ENCODE results near the gene AGMO.

DNA sequence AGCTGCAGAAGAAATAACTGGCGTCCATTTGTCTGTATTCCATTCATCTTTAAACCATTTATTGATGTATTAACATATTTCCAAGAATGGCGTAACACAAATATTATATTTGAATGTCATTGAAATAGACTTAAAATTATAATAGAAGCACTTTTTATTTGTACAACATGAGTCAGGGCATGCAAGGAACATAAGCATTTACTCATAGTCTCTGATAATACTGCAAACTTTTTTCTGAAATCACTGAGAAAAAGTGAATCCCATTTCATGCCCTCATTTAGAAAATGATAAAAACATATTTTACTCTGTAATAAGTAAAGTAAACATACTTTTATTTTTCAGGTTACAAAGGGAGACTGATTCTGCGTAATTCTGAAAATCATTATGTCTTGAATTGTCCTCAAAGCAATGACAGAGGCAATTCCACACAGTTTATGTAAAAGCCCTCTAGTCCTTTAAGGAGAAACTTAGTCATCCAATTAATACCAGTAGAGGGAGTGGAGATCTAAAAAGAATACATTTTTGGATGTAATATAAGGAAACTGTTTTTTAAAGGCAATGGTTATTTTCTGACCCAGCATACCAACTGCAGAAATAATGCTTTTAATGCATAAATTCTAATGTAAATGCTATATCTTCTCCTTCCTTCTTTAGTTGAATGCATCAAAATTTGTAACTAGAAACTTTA lies 58.1 kb downstream of the AGMO start:
- TF ChIP-seq, protein P1, sequence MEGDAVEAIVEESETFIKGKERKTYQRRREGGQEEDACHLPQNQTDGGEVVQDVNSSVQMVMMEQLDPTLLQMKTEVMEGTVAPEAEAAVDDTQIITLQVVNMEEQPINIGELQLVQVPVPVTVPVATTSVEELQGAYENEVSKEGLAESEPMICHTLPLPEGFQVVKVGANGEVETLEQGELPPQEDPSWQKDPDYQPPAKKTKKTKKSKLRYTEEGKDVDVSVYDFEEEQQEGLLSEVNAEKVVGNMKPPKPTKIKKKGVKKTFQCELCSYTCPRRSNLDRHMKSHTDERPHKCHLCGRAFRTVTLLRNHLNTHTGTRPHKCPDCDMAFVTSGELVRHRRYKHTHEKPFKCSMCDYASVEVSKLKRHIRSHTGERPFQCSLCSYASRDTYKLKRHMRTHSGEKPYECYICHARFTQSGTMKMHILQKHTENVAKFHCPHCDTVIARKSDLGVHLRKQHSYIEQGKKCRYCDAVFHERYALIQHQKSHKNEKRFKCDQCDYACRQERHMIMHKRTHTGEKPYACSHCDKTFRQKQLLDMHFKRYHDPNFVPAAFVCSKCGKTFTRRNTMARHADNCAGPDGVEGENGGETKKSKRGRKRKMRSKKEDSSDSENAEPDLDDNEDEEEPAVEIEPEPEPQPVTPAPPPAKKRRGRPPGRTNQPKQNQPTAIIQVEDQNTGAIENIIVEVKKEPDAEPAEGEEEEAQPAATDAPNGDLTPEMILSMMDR (IDR thresholded peaks at IDR 0.05; ENCODE audit: poor library complexity, severe bottlenecking): no peak
- TF ChIP-seq, protein P2, sequence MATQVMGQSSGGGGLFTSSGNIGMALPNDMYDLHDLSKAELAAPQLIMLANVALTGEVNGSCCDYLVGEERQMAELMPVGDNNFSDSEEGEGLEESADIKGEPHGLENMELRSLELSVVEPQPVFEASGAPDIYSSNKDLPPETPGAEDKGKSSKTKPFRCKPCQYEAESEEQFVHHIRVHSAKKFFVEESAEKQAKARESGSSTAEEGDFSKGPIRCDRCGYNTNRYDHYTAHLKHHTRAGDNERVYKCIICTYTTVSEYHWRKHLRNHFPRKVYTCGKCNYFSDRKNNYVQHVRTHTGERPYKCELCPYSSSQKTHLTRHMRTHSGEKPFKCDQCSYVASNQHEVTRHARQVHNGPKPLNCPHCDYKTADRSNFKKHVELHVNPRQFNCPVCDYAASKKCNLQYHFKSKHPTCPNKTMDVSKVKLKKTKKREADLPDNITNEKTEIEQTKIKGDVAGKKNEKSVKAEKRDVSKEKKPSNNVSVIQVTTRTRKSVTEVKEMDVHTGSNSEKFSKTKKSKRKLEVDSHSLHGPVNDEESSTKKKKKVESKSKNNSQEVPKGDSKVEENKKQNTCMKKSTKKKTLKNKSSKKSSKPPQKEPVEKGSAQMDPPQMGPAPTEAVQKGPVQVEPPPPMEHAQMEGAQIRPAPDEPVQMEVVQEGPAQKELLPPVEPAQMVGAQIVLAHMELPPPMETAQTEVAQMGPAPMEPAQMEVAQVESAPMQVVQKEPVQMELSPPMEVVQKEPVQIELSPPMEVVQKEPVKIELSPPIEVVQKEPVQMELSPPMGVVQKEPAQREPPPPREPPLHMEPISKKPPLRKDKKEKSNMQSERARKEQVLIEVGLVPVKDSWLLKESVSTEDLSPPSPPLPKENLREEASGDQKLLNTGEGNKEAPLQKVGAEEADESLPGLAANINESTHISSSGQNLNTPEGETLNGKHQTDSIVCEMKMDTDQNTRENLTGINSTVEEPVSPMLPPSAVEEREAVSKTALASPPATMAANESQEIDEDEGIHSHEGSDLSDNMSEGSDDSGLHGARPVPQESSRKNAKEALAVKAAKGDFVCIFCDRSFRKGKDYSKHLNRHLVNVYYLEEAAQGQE (IDR thresholded peaks at IDR 0.05; ENCODE audit: borderline replicate concordance): no peak

Measured in neural cell (in vitro differentiated cells).